Stimulated activated CD8-positive, alpha-beta memory T cell treated with anti-CD3 and anti-CD28 coated beads, Interleukin-2, amount 100 ng/mL, for 1 hour (primary cell): ENCODE data around the gene IBTK.
"Not testable (repeated sequence)": the region's sequence is repeated elsewhere in the genome, so short reads cannot be mapped to it uniquely, and the experiment has no call there.

ENCODE experiments used
- DNase-seq, 2 donors: peaks; one replicate each; pipeline ENCODE4 v3.0.0-alpha.2; 2020; ENCODE audit warnings: low read depth in 2 of 2

The IBTK gene

GRCh38 chr6:82246370-82246769 lies 1.2 kb downstream of the IBTK start:
- DNase-seq, result no peak

GRCh38 chr6:82245376-82245775 lies 2.2 kb downstream of the IBTK start:
- no peak for DNase-seq

DNA sequence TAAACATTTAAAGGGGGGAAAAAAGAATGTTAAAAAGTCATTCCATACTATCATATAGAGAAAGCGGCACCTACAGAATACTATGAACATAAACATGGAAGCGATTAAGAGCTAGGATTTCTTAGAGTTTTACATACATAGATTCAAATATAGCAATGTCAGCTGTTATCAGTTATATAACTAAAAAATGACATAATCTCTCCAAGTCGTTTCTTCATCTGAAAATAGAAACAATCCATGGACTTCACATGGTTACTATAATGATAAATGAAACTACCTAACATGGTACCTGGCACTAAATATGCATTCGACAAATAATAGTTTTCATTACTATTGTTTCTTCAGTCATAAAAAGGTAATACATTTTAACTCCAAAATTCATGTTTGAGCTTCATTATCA lies 3.7 kb downstream of the IBTK start:
- no peak for DNase-seq

DNA sequence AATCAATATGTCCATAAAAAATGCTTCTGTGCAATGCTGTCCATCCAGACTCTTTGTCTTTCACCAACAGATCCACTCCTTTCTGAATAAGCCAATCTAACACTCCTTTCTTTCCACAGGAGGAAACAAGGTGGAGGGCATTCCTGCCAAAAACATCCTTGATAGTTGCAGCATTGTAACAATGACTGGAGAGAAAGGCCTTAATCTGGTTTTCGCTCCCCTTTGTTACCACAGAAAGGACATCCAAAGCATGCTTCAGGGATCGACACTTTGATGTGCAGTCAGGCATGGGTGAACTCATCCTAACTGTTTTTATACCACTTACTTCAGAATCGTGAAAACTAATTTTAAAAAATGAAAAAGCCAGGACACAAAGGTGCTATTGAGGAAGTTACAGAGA lies 7.4 kb downstream of the IBTK start:
- DNase-seq, result no peak

GRCh38 chr6:82239597-82239996 lies 7.9 kb downstream of the IBTK start:
- no peak for DNase-seq

DNA sequence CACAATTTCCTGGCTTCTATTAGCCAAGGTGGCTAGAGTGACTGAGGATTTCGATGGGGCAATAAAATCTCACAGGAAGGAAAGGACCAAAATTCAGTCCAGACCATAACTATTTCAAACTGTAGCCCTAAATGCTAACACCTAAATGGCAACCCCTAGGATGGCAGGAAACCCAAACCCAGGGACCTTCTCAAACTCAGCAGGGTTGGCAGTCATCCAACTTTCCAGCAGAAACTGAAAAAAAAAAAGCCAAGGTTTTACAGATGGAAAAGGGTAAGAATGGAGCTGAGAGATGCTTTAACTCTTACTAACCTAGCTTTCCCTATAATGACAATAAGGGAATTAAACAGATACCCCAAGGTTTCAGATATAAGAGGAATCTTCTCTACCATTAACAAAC lies 10.5 kb downstream of the IBTK start:
- DNase-seq, result no peak

- no peak for DNase-seq
Observed at GRCh38 chr6:82227770-82228169, 19.8 kb downstream of the IBTK start.

GRCh38 chr6:82220167-82220566 lies 27.4 kb downstream of the IBTK start:
- DNase-seq, result no peak

- DNase-seq, result no peak
Observed at GRCh38 chr6:82217018-82217586, 30.4 kb downstream of the IBTK start.

- DNase-seq, result no peak
Observed at GRCh38 chr6:82216549-82216948, 31.0 kb downstream of the IBTK start.

DNA sequence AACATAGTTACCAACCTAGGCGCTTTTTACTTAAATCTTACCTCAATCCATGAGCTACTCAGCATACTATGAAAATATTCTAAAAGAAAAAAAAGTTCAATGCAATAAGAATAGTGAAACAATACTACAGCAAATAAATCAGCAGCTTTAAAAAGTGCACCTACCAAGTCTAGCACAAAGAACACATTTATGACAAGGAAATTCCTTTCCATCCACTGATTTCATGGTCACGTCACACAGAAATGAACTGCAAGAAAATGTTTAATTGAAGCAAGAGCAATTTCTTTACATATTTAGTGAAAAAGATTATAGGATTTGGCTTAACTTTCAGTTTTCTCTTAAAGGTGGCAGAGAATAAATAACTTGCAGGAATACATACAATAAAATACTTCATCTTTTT lies 36.2 kb downstream of the IBTK start:
- no peak for DNase-seq

GRCh38 chr6:82208913-82209312 lies 38.6 kb downstream of the IBTK start:
- DNase-seq, result no peak

DNA sequence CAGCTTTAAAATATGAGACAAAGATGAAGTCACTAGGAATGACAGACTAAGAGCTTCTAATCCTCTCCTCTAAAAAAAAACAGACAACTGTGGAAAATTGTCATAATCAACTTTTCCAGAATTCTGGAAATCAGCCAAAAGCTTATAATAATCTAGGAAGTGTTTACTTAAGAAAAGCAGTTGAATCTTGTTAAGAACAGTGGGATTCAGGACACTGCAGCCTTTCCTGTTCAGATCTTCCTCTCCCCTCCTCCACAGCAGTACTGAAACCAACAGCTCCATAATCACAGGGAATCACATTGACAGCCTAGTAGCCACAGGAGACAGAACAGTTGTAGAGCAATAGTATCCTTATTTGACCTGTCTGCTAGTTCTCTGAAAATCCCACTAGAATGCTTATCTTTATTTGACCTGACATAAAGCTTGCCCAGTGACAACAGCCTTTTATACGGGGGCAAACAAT lies 41.6 kb downstream of the IBTK start:
- no peak for DNase-seq

DNA sequence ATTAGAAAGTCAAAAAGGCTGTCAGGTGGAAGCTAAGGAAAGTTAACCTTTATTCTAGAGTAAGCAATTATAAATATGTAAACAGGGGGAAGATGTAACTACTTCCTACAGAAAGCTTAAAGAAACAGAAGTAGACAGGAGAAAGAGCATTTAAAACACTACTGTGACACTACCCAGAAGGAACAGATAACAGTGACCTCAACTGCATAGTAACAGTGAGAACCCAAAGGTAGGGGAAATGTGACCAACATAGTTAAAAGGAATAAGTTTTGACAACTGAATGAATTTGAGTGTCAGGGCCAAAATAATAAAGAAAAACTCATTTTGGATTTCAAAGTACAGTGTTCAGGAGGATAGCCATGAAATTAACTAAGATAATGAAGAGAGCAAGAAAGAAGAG lies 43.5 kb downstream of the IBTK start:
- DNase-seq, result no peak

DNA sequence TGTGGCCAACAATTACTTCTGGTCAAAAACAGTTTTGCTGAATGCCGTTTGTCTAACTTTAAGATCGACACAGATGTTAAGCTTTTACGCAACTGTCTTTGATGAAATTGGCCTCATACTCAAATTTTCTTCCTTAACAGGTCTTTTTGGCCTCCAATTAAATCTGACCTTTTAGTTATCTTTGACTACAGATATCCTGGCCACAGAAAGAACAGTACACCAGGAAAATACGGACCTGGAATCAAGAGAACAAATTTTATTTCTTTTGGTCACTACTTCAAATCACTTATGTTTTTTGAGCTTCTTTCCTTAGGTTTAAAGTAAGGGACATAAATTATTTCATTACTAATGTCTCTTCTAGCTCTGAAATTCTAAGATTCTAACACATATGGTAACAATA lies 49.8 kb downstream of the IBTK start:
- DNase-seq, result no peak

- not testable (repeated sequence) for DNase-seq
Observed at GRCh38 chr6:82197245-82197644, 50.3 kb downstream of the IBTK start.

GRCh38 chr6:82196161-82196560 lies 51.4 kb downstream of the IBTK start:
- no peak for DNase-seq

GRCh38 chr6:82195619-82196018 lies 51.9 kb downstream of the IBTK start:
- DNase-seq, result no peak

- DNase-seq, result no peak
Observed at GRCh38 chr6:82185948-82186535, 61.5 kb downstream of the IBTK start.

DNA sequence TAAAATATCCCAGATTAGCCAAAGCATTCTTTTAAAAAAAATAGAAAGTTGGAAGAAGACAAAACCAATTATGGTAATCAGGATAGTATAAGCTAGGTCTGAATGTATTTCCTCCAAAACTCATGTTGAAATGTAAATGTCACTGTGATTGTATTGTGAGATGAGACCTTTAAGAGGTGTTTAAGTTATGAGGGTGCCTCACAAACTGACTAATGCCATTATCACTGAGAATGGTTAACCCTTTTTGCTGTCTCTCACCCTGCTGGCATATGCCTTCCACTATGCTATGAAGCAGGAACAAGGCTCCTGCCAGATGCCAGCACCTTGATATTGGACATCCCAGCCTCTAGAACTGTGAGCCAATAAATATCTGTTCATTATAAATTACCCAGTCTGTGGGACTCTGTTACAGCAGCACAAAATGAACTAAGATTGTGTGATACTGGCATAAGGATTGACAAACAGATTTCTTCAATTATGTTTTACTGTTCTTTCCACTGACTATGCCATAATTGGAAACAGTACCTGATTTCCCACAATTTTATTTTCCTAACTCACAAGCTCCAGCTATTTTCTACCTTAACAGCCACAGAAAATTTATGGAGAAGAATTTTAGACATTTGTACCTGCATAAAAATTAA lies 63.8 kb downstream of the IBTK start:
- no peak for DNase-seq

DNA sequence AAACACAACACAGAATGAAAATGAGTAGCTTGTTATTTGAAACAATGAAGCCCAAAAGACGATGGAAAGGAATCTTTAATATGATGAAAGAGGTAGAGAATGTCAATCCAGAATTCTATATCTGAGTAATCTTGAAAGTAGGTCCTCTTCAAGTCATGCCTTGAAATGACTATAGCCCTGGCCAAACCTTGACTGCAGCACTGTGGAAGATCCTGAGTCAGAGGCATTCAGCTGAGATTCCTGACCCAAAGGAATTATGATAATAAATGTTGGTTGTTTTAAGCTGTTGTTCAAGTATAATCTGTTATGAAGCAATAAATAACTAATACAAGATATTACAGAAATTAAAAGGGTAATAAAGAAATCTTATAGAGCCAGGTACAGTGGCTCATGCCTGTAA lies 64.8 kb downstream of the IBTK start:
- no peak for DNase-seq

- no peak for DNase-seq
Observed at GRCh38 chr6:82179415-82179814, 68.1 kb downstream of the IBTK start.

GRCh38 chr6:82178759-82179112 lies 68.8 kb downstream of the IBTK start:
- DNase-seq, result no peak
